GM19467 (cell line): ENCODE results near the gene CCDC50.

Source experiments
- ATAC-seq: cut with Tn5 transposase; IDR thresholded peaks from one replicate; pipeline ENCODE4 v1.9.1; 2021; ENCODE audit warnings: mild to moderate bottlenecking, moderate library complexity; ENCODE audit not compliant: unreplicated experiment

The CCDC50 gene

DNA sequence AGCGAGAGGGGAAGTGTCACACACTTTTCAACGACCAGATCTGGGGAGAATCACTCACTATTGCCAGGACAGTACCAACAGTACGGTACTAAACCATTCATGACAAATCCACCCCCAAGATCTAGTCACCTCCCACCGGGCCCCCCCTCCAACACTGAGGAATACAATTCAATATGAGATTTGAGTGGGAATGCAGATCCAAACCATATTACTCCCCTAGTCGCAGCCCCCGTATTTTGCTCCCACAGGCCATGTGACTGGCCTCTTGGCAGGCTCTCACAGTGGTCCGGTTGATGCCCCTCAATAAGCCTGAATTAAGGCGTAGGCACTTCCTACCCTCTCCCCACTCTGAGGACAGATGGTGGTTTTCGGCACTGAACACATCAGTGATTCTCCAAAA, 86.4 kb downstream of the CCDC50 start:
- no peak for ATAC-seq

DNA sequence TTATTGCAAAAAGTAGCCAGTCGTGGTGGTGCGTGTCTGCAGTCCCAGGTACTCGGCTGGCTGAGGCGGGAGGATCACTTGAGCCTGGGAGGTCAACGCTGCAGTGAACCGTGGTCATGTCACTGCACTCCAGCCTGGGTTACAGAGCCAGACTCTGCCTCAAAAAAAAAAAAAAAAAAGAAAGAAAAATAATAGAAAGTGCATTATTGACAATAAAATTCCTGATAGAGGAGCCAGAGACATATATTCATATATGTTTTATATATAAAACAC, 88.2 kb downstream of the CCDC50 start:
- ATAC-seq = no peak

DNA sequence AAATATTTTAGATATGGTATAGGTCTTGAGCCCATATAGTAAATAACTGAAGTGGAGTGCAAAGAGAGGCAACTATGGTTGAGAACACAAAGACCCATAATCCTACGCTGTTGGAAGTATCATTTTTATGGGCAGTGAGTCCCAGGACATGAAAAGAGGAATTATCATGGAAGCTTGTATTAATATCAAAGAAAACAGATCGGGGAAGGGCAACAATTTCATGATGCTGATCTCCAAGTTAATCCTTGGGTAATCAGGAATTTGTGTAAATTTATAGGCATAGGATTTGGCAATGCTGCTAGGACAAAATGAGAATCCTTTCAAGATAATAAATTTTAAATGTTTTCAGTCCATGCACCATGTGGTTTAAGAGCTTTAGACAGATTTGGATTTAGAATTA, 91.6 kb downstream of the CCDC50 start:
- ATAC-seq = no peak

DNA sequence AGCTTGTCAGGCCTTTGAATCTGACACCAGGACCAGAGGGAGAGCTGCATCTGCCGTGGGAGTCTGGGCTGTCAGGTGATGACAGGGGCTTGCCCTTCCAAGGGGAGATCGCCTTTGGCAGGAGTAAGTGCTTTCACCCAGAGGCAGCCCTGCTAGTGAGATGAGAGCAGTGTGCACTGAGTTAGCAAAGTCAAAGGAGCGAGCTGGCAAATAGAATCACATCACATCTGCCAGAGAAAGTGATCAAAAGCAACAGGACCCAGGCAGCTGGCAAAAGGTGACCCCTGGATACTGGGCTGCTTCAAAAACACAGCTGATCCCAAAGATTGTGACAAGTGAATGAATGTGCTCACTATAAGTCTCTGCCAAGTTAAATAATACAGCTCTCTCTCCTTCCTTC, 95.7 kb downstream of the CCDC50 start:
- no peak for ATAC-seq

DNA sequence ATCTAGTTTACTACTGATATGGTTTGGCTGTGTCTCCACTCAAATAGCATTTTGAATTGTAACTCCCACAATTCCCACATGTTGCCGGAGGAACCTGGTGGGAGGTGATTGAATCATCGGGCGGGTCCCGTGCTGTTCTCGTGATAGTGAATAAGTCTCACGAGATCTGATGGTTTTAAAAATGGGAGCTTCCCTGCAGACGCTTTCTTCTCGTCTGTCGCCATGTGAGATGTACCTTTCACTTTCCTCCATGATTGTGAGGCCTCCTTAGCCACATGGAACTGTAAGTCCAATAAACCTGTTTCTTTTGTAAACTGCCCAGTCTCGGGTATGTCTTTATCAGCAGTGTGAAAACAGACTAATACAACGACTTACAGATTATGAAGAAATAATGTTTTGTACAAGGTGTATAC, 96.1 kb downstream of the CCDC50 start:
- ATAC-seq = no peak

DNA sequence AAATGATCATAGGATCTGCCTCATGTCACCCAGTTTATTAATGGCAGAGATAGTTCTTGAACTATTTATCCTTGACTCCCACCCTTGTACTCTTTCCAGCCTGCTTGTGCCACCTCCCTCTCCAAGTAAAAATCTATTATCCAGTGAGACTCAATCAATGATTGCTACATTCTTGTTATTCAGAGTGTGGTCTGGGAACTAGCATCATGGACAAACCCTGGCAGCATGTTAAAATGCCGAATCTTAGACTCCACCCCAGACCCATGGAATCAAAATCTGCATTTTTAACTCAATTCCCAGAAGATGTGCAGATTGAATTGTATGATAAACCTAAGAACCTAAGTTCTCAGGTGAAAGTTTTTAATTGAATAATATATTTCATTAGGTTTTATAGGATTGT, 97.1 kb downstream of the CCDC50 start:
- ATAC-seq = no peak

DNA sequence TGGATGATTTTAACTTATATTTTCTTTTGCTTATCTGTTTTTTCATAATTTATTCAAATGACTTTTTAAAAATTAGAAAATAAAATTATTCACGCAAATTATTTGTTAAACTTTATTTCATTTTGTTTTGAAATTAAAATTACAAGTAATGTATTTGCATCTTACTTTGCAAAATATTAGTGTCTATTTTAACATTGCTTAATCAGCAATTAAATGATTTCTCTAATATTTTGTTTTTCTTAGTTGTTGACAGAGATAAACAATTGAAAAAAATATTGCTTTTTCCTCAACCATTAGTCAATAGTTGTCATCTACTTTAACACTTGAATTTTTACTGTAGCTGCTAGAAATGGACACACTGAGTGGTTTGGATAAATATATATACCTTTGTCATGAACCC, 99.0 kb downstream of the CCDC50 start:
- ATAC-seq = no peak

DNA sequence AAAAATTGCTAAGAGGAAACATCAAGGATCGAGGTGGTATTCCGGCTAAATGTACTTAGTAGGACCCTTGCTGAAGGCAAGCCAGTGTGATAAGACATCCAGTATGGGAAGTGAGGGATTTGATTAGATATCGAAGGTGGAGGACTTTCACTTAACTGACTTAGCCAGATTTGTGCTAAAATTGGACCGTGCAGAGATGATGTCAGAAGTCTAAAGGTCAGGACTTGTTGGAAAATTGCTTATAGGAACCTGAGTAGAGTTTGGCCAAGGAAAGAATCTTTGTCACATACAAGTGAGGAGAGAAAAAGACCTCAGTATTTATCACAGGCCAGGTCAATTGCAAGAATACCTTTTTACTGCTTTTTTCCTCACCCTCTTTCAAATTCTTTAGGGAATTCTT, 100.9 kb downstream of the CCDC50 start:
- ATAC-seq = no peak

DNA sequence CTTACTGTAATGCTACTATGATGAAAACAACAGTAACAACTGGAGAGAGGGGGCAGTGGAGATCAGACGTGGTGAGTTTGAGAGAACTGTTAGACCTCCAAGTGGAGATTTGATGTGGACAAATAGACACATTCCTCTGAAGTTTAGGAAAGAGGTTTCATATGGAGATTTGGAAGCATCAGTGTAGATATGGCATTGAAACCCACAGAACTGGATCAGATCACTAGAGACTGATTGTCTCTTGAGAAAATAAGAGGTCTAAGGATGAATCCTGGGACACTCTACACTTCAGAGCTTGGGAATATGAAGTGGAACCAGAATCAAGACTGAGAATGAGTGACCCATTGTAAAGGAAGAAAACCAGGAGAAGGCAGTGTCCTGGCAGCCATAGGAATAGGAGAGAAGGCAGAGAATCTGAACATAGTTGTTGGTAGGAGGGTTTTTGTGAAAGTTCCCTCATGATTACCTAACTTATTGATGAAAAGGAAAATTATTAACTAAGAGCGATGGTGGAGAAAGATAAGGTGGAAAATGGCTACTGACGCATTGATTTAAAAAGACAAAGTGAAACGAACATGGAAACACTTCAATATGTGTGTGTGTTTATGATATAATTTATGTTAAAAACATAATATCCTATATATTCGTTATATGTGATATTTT, 102.1 kb downstream of the CCDC50 start:
- no peak for ATAC-seq

DNA sequence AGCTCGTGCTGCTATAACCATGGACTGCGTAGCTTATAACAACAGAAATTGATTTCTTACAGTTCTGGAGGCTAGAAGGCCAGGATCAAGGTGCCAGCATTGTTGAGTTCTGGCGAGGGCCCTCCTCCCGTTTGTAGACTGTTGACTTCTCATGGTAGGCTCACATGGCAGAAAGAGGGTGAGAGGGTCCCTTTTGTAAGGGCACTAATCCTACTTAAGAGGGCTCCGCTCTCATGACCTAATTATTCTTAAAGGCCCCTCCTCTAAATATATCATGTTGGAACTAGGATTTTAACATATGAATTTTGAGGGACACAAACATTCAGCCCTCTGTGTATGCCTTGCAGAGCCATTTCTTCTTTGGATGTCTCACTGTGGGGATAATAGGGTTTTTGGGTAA, 103.0 kb downstream of the CCDC50 start:
- no peak for ATAC-seq

DNA sequence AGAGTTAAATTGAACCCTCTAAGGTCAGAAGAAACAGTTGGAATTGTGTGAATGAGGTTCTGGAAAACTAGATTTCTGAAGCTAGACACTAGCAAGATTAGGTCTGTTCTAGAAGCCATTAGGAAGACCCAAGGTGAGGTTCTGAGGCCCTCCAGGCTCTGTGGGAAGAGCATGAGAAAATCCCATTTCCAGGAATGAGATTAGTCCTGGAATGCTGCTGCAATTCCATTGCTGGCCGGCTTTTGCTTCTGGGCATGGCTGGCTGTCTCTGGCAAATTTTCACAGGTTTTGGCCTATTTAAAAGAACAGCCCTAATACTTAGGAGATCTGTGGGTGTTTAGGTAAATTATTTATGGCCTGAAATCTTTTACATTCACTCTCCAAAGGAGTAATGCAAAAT, 104.8 kb downstream of the CCDC50 start:
- ATAC-seq = no peak

DNA sequence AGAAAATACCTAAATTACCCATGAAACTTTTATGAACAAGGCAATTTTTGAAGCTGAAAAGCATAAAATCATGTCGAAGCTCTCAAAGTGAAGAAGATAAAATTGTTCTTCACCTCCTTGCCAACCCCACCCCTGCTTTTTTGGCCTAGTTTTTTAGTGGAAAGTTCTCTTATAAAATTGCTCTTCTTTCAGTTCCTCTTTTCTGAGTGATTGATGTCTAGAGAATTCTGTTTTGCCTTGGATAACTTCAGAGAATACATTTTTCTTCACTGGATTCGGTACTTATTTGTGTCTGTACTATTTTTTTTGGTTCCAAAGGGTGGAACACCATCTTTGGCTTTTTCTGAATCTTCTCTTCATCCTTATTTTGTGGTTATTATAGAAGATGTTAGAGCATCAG, 106.8 kb downstream of the CCDC50 start:
- ATAC-seq = no peak

DNA sequence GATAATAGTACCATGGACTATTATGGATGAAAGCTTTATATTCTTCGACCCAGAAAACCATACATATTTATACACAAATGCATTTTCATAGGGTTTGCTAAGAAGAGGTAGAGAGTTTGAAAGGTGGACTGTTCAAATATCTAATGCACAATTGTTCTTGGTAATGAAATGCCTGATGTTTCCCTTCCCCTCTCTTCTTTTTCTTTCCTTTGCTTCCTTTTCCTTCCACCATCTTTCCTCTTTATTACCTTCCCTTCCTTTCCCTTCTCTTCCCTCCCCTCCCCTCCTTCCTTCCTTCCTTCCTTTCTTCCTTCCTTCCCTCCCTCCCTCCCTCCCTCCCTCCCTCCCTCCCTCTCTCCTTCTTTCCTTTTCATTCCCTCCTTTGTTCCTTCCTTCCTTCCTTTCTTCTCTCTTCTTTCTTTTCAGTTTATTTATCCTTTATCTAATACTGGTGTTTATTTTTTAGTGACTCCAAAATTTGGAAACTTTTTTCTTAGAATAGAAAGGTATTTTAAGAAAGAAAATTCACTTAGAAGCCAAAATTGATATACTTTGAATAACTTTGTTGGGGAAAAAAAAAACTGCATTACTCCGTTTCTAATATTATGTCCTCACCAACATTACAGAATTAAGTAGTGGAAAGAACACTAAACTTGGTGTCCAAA, 109.1 kb downstream of the CCDC50 start:
- ATAC-seq = no peak

DNA sequence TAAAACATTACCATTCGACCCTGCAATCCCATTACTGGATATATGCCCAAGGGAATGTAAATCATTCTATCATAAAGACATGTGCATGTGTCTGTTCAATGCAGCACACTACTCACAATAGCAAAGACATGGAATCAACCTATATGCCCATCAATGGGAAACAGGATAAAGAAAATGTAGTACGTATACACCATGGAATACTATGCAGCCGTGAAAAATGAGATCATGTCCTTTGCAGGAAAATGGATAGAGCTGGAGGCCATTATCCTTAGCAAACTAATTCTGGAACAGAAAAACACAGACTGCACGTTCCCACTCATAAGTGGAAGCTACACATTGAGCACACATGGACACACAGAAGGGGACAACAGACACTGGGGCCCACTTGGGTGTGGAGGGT, 111.3 kb downstream of the CCDC50 start:
- no peak for ATAC-seq

DNA sequence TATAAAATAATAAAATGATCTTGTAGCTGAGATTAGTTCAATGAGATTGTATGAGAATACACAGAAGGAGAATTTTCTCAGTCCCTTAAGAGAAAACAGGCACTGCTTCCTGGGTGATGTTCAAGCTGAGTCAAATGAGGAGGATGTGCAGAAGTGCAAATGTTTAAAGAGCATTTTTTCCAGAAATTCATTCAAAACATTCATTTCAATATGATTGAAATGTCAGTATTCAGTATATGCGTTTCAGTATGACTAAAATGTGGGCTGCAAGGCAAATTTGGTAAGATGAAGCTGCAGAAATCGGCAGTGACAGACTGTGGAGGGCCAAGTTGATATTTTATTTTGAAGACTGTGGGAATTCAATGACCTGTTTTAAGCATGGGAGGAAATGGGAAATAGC, 112.5 kb downstream of the CCDC50 start:
- no peak for ATAC-seq

DNA sequence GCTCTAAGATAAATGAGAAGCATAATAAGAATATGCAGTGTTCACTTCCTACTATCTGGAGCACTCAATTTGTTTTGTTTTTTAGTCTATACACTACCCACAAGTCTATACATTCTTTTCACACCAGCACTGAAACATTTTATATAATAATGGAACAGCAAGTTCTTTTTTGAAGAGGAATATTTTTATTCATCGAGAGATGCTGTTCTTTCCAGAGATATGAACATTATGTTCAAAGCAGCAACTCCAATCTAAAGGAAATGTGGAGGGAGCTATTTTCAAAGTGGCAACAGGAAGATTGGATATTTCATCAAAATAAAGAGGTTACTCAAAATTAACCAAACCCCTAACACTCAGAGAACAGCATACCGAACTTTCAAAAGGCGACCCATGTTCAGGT, 115.4 kb downstream of the CCDC50 start:
- no peak for ATAC-seq
